Activated CD8-positive, alpha-beta memory T cell treated with anti-CD3 and anti-CD28 coated beads for 1 hour (primary cell): ENCODE data around the gene SLC6A19.

Experiments used
- DNase-seq, 2 donors: peaks; one replicate each; pipeline ENCODE4 v3.0.0-alpha.2; 2020; ENCODE audit warnings: low read depth in 1 of 2; ENCODE audit errors: extremely low read depth in 1 of 2

SLC6A19 gene

DNA sequence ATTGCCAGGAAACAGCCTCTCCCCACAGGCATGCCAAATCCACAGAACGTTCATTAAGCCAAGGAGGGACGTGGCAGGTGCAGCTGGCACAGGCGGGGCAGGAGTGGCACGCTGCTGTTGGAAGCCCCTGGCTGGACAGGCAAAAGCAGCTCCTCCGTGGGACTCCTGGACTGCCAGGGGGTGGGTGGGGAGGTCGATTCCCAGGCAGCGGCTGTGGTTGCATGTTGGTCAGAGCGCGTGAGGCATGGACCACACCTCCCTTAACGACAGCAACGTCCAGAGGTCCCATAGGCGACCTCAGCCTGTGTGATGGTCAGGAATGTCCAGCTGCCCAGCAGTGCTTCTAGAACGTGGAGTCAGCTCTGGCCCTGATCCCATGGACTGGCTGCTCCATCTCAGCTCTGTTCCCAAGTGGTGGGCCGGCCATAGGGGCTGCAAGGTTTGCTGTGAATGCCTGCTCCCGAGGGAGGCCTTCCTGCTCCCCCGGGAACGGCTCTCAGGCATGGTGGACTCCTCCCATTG lies 6.9 kb downstream of the SLC6A19 start:
- no peak for DNase-seq

DNA sequence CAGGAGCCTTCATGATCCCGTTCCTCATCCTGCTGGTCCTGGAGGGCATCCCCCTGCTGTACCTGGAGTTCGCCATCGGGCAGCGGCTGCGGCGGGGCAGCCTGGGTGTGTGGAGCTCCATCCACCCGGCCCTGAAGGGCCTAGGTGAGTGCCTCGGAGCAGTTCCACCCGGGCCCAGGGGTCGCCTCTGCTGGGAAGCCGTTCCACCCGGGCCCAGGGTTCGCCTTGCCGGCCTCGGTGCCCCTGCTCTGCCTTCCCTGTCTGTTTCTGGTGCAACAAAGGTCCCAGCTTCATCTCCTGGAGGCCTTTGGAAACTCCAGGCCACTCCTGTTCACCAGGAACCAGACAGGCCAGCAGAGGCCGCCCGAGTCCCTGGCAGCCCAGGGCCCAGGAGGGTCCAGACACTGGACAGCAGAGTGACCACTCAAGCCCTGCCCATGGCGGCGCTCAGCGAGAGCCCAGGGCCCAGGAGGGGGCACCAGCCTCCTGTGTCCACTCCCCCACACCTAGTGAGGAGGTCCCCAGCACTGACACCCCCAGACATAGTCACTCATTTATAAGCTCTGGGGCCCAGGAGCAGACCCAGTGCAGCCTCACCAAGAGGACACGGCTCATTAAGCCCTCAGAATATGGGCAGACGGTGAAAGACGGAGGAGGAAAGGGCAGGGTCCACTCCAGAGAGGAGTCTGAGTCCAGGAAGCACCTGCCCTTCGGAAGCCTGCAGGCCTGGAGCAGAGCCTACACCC lies 7.5 kb downstream of the SLC6A19 start:
- no peak for DNase-seq

DNA sequence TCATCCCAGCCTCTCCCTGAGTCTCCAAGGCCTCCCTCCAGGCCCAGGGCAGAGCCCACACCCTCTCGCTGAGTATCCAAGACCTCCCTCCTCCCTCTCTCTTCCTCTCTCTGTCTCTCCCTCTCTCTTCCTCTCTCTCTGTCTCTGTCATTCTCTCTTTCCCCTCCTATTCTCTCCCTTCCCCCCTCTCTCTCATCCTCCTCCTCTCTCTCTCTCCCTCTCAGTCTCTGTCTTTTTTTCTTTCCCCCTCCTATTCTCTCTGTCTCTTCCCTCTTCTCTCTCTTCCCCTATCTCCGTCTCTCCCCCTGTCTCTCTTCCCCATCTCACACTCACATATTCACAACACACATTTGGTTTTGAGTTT lies 8.1 kb downstream of the SLC6A19 start:
- no peak for DNase-seq

DNA sequence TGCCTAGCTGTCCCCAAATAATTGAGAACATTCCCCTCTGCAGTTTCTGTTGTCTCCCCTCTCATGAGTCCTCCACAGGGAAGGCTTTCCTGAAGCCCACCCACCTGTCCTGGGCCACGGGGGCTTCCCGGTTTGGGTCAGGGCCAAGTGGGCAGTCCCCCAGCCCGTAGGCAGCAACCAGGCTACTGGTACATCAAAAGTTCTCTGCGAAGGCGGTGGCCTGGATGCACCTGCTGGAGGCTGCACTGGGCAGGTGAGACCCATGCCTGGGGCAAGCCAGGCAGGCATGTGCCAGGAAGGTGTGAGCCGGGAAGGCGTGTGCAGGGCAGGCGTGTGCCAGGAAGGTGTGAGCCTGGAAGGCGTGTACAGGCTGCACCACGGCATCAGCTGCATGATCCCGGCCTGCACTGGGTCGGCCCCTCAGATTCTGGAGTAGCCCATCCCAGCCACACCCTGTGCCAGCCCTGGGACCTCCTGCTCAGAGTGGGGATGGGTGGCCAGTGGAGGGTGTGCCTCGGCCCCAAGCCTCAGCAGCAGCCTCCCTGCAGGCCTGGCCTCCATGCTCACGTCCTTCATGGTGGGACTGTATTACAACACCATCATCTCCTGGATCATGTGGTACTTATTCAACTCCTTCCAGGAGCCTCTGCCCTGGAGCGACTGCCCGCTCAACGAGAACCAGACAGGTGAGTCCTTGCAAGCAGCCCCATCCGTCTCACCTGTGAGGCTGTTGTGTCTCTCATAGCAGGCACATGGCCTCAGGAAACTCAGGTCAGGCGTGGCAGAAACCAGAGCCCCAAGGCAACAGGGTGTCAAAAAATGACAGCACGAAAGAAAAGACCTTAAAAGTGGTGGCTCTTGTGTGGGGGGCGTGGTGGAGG lies 8.7 kb downstream of the SLC6A19 start:
- DNase-seq: no peak

DNA sequence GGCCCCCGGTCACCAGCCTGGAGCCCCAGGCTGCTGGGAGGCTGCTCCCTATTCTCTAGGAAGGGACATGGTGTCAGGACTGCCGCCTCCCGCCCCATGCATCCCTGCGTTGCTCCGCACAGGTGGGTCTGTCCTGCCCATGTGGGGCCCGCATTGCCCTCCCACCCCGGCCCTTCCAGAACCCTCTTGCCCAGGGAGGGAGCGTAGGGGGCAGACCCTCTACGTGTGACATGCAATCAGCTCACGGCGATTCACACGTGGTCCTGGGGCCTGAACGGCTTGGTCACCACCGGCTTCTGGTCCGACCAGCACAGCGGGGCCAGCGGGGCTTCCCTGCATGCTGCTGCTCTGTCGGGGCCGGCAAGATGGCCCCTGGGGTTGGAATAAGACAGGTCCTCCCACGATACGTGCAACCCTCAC lies 9.4 kb downstream of the SLC6A19 start:
- no peak for DNase-seq

DNA sequence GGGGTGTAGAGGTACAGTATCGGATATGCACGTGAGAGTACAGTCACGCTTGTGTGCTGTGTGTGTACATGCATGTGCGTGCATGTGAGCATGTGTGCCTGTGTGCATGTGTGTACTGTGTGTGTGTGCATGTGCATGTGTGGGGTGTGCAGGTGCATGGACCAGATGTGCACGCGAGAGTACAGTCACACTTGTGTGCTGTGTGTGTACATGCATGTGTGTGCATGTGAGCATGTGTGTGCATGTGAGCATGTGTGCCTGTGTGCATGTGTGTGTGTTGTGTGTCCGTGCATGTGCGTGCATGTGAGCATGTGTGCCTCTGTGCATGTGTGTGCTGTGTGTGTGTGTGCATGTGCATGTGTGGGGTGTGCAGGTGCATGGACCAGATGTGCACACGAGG lies 10.3 kb downstream of the SLC6A19 start:
- no peak for DNase-seq

DNA sequence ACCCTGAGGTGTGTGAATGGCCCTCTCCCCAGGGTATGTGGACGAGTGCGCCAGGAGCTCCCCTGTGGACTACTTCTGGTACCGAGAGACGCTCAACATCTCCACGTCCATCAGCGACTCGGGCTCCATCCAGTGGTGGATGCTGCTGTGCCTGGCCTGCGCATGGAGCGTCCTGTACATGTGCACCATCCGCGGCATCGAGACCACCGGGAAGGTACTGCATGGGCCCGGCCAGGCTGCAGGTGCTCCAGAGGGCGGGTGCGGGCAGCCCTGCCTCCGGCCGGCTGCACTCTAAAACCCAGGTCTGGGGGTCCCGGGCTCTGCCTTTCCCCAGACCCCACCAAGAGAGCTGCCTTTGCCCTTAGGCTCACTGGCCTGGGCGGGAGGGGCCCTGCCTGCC lies 10.9 kb downstream of the SLC6A19 start:
- no peak for DNase-seq

DNA sequence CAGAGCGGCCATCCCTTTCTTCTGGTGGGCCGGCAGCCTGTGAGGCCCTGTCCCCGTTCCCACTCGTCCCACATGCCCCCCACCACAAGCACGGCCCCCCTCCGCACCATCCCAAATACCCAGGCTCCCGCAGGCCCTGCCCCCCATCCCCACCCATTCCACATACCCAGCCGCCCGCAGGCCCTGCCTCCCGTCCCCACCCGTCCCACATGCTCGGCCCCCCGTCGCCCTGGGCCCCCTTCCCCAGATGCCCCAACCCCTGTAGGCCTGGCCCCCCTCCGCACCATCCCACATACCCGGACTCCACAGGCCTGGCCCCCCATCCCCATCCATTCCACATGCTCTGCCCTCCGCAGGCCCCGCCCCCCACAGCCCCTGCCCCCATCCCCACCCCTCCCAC lies 11.5 kb downstream of the SLC6A19 start:
- DNase-seq: no peak

DNA sequence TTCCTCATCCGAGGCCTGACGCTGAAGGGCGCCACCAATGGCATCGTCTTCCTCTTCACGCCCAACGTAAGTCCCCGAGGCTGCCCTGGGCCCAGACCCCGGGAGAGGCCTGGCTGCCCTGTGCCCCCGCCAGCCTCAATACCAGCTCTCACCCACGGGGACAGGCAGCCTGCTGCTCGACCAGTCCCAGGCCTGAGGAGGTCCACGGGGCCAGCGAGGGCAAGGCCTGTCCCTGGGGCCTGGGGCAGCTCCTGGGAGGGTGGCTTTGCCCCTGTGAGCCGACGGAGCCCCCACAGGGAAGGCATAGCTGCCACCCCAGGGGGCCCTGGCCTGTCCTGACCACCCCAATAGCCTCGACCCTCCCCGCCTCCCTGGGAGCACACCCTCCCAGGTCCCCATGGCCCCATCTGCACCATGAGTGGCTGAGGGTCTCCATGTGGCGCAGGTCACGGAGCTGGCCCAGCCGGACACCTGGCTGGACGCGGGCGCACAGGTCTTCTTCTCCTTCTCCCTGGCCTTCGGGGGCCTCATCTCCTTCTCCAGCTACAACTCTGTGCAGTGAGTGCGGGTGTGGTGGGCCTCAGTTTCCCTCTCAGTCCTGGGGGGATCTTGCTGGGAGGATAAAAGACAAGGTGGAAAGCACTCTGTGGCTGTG lies 12.2 kb downstream of the SLC6A19 start:
- no peak for DNase-seq

DNA sequence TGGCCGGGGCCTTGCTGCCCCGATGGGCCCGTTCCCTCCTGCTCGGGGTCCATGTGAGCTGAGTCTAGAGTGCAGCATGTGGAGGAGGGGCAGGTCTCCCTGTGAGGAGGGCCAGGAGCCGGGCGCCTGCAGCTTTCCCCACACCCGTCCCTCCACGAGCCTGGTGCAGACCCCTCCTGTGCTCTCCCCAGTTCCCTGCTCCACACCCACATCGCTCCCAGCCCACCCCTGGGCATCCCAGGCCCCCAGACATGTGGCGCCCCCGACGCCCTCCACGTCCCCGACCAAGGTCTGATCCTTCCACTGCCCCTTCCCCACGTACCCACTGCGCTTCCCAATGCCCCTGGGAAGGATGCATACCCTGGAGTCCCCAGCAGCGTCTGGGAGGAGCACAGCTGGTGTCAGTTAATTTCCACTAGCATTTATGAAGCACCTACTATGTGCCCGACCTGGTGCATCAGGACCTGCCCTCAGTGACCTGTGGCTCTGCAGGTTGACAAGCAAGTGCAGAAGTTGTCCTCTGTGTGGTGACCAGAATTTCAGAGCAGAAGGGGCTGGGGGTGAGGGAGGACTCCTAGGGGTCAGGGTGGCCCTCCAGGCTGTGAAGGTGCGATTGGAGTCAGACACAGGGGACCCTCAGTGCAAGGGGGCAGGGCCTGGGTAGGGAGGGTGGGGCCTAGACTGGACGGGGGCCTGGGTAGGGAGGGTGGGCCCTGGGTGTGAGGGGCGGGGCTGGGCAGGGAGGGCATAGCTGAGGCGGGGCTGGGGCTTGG lies 13.0 kb downstream of the SLC6A19 start:
- DNase-seq: no peak

DNA sequence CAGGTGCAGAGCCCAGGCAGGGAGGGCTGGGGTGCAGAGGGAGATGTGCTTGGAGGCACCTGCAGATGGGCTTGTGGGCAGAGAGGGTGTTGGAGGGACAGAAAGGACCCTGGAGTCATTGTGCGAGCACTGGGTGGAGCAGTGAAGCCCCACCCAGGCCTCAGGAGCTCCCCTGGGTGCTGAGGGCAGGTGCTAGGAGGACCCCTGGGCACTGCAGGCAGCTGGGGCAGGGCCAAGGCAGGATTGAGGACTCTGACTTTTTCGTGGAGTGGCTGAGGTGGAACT lies 13.5 kb downstream of the SLC6A19 start:
- no peak for DNase-seq

DNA sequence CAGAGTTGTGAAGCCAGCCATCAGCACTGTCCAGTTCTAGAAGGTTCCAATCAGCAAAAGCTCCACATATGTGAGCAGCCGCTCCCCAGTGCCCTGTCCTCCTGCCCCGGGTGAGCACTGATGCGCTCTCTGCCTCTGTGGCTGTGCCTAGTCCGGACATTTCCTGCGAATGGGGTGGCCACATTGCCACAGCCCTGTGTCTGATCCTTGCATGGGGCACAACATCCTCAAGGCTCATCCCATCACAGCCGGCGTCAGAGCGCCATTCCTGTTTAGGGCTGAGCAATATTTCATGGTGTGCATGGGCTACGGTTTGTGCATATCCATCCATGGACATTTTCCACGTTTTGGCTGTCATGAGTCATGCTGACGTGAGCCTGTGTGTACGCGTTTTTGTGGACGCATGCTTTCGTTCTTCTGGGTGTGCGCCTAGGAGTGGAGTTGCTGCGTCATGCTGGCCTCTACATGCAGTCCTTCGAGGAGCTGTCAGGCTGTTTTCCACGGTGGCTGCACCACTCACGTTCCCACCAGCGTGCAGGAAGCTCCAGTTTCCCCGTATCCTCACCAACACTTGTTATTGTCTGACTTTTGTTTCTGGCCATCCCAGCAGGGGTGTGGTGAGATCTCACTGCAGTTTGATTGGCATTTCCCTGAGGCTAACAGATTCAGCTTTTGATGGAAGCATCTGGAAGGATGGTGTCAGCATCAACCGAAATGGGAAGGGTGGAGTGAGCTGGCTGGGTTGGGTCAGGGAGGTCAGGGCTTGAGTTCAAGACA lies 14.1 kb downstream of the SLC6A19 start:
- DNase-seq: no peak

DNA sequence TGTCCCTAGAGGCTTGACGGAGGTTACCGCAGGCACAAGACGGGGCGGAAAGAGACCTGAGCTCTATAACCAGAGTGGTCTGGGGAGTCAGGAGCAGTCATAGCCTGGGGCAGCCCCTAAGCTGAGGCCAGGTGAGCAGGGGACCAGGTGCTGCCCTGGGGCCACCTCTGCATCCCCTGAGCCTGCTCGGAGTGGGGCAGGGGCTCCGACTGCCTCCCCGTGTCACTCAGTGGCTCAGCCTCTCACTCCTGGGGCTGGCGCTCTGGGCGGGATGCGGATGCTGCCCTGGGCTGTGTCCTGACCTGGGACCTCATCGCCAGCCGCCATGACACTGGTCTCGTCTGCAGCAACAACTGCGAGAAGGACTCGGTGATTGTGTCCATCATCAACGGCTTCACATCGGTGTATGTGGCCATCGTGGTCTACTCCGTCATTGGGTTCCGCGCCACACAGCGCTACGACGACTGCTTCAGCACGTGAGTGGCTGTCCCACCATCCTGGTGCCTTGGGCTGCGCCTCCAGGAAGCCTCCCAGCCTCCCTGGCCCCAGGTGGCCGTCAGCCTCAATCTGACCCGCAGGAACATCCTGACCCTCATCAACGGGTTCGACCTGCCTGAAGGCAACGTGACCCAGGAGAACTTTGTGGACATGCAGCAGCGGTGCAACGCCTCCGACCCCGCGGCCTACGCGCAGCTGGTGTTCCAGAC lies 15.0 kb downstream of the SLC6A19 start:
- no peak for DNase-seq

DNA sequence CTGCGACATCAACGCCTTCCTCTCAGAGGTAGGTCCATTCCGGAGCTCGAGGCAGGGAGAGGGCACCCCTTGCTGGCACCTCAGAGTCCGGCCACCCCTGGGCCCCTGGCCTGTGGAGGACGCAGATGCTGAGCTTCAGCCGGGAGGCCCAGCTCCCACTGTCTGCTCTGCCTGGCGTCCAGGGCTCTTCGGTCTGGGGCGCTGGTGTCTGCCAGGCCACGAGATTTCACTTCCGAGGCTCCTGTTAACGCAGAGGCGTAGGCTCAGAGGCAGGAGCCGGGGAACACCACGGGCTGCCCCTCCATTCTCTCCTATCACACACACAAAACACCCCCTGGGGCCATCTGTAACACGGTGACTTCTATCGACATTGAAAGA lies 15.5 kb downstream of the SLC6A19 start:
- DNase-seq: no peak

DNA sequence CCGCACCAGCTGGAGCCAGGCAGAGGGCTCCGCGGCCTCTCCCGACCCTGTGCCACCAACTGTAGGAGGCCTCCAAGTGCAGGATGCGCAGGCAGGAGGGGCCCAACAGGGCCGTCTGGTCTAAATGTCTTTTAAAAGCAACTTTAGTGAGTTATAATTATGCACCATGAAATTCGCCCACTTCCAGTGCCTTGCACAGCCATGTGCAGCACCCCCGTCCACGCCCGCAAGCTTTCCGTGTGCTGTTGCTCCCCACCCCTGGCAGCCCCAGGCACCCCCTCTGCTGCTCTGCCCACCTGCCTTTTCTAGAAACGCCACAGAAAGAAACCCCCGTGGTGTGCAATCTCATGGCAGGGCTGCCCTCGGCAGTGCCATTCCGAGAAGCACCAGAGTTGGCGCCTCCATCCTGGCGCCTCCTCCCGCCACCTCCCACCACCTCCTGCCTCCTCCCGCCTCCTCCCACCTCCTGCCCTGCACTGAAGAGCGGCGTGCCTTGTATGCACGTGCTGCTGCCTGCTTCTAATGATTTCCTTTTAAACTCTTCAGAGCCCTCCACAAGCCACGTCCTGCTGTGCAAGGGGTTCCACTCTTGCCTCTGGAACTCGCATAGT lies 16.3 kb downstream of the SLC6A19 start:
- DNase-seq: no peak

DNA sequence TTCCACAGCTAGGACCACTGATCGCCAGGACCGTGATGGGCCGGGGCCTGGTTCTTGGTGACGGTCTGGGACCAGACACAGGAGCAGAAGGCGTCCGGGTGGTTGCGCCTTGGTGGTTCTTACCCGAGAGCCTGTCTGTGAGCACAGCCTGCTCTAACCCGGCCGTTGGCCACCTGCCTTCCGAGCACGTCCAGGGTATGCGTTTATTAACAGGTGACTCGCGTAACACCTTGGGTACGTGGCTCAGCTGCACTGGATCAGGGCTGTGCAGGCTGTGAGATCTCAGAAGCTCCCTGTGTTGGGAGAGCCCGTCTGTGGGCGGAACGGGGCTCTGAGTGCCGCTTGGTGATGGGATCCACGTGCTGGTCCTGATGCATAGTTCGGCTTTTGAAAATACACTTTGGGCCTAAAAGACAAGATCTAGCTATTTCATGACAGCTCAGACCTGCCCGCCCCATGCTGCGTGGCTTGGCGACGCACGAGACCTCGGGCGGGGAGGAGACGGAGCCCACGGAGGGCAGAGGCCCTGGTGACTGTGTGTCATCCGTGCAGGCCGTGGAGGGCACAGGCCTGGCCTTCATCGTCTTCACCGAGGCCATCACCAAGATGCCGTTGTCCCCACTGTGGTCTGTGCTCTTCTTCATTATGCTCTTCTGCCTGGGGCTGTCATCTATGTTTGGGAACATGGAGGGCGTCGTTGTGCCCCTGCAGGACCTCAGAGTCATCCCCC lies 17.1 kb downstream of the SLC6A19 start:
- no peak for DNase-seq

DNA sequence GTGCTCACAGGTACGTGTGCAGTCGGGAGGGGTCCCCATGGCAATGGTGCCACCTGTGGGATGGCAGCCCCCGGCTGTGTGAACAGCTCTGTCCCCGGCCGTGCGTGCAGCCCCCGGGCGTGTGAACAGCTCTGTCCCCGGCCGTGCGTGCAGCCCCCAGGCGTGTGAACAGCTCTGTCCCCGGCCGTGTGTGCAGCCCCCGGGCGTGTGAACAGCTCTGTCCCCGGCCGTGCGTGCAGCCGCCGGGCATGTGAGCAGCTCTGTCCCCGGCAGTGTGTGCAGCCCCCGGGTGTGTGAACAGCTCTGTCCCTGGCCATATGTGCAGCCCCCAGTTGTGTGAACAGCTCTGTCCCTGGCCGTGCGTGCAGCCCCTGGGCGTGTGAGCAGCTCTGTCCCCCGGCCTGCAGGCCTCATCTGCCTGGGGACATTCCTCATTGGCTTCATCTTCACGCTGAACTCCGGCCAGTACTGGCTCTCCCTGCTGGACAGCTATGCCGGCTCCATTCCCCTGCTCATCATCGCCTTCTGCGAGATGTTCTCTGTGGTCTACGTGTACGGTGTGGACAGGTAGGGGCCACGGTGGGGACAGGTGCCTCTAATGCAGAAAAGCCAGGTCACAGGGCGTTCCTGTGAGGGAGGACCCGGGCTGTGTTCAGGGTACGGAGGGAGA lies 17.8 kb downstream of the SLC6A19 start:
- DNase-seq: no peak

DNA sequence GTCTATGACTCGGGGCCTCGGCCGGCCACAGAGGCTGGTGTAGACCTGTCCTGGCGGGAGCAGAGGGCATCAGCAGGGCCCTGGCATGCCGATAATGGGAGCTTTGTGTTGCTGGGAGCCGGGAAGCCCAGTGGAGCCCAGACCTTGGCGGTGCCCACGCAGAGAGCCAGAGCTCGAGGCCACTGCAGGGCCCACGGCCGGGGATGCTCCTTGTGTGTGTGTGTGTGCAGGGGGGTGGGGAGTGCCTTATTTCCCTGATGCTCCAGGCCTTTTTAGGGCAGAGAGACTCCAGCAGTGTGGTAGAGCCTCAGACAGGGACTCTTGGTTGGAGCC lies 18.3 kb downstream of the SLC6A19 start:
- DNase-seq: no peak
